Mesenteric fat pad (tissue), 1 donor: ENCODE measurements around the gene EEF1E1. TPM values are rescaled to one million over a fixed set of nuclear protein-coding genes. Genes with fewer than 3 reads are reported as not detected.

Experiments
- DNase-seq: peaks from one replicate; pipeline ENCODE4 v3.0.0-alpha.2; 2020; ENCODE audit warnings: low spot score
- total RNA-seq: library from RNA; stranded (reverse); fragmentation: NEBNext Ultra II Directional; extraction: Animal tissue kit (Norgen Biotek cat#: 25700); gene quantifications from one replicate; pipeline ENCODE4 v1.2.1, GENCODE V29; 2021
- donor health status: DM: yes; HTN: yes; CAD: no.

EEF1E1 gene
- total RNA-seq, 1 donor from 2014 or later: 12.7 TPM

DNA sequence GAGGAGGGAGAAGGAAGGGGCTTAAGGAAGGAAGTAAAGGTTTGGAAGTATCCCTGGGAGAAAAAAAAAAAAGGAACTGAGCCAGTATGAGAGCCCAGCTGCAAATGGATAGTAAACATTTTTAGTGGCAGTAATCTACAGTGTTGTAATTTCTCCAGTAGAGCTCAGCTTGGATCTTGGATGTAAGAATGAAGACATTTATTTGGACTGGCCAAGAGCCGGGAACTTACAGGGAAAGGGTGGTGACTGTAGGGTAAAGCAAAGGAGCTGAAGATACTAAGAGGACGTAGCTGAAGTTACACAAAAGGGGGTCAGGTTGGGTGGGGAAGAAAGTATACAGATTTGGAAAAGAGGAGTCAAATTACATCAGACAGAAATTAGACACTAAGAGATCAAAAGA, 13.5 kb downstream of the EEF1E1 start:
- DNase-seq: no peak

DNA sequence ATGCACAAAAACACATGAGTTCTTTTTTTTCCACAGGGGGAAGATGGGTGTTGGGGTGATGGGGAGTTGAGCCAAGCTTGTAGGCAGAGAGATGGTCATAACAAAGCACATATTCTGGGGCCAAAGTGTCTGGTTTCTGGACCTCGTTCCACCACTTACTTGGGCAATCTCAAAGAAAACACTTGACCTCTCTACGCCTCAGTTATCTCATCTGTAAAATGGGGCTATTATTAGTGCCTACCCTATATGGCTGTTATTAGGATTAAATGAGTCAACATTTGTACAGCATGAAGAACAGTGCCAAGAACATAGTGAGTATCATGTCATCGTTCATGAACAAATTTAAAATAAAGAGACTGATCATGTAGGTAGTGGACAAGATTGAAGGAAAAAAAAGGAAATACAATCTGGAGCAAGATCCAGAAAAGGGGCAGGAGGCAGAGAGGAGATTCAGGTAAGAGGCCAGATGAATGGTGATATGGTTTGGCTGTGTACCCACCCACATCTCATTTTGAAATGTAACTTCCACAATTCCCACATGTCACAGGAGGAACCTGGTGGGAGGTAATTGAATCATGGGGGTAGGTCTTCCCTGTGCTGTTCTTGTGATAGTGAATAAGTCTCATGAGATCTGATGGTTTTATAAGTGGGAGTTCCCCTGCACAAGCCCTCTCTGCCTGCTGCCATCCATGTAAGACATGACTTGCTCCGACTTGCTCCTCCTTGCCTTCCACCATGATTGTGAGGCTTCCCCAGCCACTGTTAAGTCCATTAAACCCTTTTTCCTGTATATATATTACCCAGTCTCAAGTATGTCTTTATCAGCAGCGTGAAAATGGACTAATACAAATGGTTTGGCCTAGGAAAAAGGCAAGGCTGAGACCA, 14.2 kb downstream of the EEF1E1 start:
- no peak for DNase-seq

DNA sequence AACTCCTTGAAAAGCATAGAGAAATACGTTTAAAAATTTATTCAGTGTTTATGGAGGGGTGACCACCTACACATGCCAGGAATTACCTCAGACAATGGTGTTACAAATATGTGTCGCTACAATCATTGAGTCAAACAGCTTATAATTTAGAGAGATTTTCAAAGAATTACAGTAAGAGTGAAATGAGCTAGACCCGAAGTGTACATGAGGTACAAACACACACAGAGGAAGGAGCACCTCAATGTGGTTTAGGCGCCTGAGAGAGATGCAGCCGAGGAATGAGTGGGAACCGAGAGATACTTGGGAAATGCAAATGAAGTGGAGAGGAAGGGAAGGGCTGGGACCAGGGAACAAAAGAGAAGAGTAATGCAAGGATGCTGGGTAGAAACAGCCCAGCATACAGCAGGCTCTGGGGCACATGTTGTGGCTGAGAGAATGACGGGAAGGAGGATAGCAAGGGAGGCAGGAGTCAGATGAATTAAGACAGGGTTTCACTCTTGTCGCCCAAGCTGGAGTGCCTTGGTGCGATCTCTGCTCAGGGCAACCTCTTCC, 15.5 kb downstream of the EEF1E1 start:
- DNase-seq: no peak

DNA sequence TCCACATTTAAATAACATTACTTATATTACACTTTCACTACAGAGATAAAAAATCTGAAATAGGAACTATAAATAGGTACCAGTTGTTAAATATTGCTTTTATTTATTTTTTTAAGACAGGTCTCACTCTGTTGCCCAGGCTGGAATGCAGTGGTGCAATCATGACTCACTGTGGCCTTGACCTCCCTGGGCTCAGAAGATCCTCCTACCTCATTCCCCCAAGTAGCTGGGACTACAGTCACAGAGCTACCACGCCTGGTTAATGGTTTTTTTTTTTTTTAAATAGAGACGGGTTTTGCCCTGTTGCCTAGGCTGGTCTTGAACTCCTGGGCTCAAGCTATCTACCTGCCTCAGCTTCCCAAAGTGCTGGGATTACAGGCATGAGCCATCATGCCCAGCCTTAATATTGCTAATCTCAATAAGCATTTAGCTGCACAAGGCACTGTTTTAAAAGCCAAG, 17.3 kb downstream of the EEF1E1 start:
- no peak for DNase-seq

DNA sequence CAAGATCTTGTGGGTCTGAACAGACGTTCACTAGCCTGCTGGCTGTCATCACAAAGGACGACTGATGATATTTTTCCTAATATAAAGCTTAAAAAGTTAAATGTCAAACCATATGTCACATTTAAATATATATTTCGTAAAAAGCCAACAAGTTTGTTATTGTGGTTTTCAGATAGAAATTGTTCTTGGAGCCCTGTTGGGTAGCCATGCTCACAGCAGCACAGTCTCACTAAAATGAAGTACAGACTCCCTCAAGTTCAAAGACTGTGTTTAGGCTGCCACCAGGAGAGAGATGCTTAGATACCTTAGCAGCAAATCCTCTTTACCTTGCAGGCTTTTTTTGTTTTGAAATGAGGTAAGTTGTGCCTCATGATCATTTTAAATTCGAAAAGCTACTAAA, 17.8 kb downstream of the EEF1E1 start:
- no peak for DNase-seq

DNA sequence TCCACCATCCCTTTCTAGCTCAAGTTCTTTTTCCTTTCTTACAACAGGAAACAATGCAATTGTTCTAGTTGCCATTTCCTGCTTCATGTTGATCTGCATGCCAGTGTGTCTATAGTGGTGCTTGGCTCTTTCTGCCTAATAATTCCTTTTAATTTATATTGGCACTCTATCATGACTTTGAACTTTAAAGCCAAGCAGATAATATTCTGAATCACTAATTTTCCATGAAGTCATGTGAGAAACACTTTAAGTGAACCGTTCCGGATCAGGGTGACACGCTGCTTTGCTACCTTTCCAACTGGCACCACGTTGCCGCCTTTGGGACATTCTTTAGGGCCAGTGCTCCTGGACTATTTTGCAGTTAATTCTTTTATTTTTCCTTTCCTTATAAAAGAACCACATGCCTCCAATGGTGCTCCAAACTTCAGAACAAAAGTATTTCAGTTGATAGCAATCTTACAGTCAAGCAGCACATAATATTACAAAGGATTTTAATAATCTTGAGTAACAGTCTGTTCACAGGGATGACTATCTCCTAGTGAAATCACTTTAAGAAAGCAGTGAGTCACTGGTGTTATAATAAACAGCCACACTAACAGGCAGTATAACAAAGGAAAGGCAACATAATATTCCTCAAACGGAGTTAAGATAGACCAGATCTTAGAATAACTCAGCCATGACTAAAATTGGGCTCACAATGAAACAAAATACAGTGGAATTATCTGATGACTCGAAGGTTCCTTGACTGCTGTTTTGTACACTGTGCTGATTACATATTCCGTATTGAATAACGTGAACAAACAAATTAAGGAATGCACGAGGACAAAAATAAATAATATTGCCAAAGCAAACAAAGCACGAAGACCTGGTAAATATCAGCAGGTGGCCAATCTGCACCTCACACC, 19.1 kb downstream of the EEF1E1 start:
- DNase-seq: no peak

DNA sequence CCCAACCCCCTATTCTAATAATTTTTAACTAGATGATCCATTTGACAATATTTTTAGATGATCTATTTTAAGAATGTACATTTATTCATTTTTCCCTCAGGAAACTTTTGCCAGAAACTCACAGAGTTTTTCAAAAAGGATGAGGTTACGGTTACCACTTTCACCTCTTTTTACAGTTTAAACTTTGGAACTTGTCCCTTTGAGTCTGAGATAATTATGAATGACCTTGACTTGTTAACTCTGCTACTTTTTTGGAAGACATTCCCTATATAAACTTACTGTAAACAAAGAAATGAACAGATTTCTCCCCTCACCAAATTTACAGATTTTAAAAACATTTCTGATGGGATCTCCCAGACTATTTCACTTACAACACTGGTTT, 19.8 kb downstream of the EEF1E1 start:
- no peak for DNase-seq

DNA sequence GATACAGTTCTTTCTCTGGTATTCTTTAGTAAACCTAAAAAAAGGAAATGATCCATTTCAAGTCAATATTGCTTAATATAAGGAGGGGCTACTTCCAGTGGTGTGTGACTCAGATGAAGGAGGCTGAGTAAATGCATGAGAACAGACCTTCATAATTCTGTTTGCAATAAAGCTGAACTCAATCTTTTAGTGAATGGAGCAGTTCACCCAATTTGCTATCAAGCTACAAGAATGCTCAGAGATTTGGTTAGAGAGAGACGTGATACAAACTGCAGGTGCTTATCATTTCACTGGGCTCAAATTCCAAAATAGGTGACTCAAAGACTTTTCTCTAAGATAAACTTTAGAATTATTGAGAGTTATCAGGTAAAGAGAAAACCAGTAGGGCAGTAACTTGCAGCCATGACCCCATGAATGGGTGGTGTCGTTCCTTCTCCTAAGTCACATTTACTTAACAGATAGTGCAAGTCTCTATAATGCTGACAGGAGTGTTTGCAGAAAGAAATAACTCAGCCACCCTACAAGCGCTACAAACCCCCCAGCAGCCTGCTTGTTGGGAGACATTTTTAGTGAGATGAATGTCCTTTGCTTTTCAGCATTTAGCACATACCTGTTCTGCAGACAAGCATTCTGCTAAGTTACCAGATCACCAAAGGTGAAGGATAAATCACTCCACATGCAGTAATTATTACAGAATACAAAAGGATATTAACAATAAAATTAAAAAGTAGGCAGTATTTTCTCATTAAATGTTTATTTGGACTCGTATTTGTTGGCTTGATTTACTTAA, 21.8 kb downstream of the EEF1E1 start:
- no peak for DNase-seq

DNA sequence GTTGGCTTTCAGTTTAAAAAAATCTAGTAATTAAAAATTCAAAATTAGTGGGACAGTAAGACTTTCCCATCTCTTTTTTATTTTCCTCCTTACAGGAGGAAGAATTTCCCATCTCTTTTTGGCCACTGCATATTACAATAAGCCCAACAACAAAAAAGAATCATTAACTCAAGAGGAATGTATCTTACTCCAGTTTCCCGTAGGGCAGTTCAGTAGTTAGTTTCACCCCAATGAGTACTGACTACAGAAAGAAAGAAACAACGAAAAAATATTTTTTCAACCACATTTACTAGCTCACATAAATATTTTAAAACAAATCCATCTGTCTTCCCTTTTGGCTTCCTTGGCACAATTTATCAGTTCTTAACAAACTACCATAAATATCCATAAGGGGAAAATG, 23.2 kb downstream of the EEF1E1 start:
- no peak for DNase-seq

DNA sequence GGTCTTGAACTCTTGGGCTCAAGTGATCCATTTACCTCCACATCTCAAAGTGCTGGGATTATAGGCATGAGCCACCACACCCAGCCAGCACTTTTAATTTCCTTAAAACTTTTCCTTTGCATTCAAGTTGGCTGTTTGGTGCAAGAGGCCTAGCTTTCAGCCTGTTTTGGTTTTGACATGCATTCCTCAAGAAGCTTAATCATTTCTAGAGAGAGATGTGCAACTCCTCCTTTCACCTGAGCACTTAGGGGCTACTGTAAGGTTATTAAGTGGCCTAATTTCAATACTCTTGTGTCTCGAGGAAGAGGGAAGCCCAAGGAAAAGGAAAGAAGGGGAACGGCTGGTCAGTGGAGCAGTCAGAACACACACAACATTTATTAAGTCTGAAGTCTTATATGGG, 24.4 kb downstream of the EEF1E1 start:
- no peak for DNase-seq

DNA sequence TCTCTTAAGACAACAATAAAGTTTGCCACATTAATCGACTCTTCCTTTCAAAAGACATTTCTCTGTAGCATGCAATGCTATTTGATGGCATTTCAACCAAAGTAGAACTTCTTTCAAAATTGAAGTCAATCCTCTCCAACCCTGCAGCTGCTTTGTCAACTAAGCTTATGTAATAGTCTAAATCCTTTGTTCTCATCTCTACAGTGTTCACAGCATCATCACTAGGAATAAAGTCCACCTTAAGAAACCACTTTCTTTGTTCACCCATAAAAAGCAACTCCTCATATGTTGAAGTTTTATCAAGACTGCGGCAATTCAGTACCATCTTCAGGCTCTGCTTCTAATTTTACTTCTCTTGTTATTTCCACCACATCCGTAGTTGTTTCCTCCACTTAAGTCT, 26.6 kb downstream of the EEF1E1 start:
- no peak for DNase-seq

DNA sequence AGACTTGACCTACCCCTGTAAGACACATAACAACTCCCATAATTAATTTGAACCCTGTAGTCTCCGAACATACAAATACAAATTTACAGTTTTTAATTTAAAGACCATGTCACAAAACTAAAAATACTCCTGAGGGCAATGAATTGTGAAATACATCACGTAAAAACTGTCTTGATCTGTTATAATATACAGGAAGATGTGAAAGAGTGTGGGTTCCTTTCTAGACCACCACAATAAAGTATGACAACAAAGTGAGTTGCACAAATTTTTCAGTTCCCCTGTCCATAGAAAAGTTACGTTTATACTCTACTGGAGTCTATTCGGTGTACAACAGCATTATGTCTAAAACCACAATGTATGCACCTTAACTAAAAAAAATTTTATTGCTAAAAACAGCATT, 27.2 kb downstream of the EEF1E1 start:
- DNase-seq: no peak

DNA sequence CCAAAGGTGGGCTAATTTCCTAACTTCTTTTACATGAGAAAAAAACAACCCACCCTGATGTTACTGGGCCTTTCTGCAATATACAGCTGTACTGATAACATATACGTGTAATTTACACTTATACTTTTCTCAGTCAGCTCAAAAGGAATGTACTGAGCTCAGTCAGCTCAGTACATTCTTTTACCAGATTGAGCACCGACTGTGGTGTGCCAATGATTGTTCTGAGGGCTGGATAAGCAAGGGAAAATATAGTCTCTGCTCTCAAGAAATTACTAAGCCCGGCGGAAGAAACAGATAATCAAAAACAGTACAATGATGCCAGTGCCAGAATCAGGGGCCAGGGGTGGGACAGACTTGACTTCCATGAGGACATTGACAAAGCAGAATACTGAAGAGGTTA, 28.1 kb downstream of the EEF1E1 start:
- DNase-seq: no peak

DNA sequence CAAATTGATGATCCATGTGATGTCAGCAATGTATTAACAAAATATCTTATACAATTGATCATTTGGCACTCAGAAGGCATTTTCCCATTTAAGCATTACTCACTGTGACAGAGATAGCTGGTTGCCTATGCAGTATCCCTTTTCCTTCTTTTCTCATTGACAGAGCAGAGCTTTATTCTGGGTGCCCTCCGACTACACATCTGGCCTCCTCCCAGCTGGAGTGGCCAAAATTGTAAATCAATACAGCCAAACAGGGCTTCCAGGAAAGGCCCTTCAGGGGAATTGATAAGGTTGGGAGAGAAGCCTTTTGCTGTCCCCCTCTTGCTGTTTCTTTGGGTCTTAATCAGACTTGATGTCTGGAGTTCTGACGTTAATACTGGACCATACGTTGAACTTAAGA, 28.6 kb downstream of the EEF1E1 start:
- DNase-seq: no peak

DNA sequence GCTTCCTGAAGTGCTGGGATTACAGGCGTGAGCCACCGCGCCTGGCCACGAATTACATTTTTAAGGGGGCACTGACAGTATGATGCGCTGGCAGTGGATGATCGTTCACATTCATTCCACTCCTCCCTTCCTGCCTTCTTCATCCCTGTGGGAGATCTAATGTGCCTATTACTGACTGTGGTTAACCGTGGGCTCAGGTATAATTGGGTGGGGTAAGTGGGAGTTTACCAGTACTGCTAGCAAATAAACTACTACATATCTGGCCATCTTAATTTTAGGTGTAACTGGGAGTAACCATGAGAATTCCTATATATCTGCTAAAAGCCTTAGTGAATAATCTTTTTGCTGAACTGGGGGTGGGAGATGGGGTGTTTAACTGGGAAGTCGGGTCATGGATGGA, 31.6 kb downstream of the EEF1E1 start:
- DNase-seq: no peak

DNA sequence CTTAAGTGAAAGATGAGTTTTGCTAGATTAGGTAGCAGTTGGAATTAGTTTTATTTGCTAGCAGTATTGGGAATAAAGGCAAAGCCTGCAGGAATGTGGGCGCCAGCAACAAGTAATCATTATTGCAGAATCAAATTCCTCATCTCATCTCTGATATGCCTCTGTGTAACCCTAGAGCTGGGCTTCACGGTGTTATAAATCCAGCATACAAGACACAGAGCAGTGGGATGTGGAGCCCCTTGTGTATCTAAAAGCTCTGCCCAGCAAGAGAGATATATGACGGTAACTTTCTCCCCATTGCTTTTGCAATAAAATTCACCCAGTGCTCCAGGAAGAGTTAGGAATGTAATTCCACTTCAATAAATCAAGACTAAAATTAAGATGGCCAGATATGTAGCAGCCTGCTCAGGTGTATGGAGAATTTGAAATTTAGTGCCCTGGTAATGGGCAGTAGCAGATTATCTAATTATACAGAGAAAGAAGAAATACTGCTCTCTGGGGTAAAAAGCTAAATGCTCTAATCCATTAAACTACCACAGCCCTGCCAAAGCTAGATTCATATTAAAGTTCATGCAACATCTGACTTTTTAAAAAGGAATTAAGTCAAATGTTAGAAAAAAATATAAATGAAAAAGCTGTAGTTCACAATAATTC, 32.6 kb downstream of the EEF1E1 start:
- DNase-seq: no peak

DNA sequence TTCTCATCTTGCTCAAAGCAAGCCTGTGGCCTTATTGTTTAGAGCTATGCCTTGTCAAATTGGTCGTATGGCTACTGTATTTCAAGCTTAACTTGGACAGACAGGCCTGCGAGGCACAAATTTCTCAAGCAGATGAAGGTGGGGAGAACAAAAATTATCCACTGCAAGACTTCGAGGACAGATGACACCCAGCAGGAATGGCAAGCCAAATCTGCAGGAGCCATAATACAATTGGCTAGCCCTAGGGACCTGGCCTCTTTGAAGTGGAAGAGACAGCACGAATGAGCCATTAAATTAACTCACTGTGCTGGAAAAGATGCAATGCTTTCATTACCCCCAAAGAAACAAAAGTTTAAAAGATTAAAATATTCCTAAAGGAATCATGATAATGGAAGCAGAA, 33.2 kb downstream of the EEF1E1 start:
- DNase-seq: no peak

DNA sequence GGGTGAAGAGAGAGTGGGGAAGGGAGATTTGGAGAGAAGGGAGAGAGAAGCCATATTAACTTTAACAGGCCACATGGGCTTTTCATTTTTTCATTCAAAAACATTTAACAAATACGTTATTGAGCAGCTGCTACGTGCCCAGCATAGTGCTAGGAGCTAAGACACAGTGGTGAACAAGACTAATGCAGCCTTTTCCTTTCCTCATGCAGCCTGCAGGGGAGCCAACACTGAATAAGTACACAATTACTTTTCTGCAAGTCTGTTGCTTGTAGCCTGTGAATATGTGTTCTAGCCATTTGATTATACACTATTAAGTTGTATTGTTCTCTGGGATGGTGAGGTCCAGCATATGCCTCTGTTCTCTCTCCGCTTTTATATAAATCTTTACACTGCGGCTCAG, 36.2 kb downstream of the EEF1E1 start:
- no peak for DNase-seq

DNA sequence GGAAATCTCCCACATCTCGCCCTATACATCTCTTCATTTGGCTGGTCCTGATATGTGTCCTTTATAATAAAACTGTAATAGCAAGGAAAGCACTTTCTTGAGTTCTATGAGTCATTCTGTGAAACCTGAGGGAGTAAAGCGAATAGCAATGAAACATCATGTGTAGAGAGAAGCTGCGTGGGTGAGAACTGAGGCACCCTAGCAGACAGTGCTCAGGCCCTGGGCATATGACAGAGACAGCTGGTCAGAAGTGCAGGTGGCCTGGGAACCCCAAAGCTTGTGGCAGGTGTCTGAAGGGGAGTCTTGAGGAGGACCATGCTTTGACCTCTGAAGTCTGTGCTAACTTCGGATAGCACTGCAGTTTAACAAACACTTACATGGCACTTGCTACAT, 36.8 kb downstream of the EEF1E1 start:
- DNase-seq: no peak

DNA sequence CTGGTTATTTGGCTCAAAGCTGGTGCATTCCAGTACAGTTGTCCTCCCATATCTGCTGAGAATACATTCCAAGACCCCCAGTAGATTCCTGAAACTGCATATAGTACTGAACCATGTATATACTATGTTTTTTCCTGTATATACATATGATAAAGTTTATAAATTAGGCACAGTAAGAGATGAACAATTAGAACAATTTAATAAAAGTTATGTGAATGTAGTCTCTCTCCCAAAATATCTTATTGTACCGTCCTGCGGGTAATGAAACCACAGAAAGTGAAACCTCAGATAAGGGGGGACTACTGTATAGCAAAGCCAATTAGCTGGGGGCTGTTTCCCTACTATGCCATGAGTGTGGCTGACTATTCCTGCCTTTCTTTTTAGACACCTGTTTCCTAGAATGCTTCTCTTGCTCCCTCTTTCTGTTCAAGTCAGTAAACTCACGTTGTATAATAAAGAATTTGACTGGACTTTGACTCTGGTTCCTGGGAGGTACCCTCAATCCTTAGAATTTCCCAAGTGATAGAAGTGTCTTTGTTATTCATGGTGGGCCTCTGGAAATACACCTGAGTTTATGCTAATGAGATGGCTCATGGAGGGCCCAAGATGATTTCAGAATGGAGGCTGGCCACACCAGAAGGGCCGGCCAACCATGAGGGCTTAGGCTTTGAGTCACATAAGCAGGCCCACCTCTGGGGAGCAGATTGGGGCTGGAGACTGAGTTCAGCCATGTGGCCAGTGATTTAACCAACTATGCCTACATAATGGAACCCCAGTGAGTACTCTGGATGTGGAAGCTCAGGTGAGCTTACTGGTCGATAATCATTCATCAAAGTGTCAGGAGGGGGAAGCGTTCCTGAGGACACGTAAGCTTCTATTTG, 37.5 kb downstream of the EEF1E1 start:
- no peak for DNase-seq
